Uterus (tissue), 2 donors: ENCODE data around the gene PLEKHG1.

ENCODE experiments used
- POLR2A ChIP-seq, 2 donors: fragments of 450-650 bp; IDR thresholded peaks; one replicate each; pipeline ENCODE4 v1.6.1; 2016; ENCODE audit warnings: antibody characterized with exemption in 2 of 2, mild to moderate bottlenecking in 1 of 2, moderate library complexity in 1 of 2
- TF ChIP-seq, protein P1 (sequence below), 4 experiments: fragments of 200-600 bp in 2 of 4; fragments of 450-650 bp in 2 of 4; sonication (generic) in 2 of 4; IDR thresholded peaks; one replicate each; pipeline ENCODE4 v1.5.1; 2016 to 2019; ENCODE audit warnings: antibody characterized with exemption in 4 of 4, mild to moderate bottlenecking in 2 of 4, moderate library complexity in 1 of 4

DNA sequence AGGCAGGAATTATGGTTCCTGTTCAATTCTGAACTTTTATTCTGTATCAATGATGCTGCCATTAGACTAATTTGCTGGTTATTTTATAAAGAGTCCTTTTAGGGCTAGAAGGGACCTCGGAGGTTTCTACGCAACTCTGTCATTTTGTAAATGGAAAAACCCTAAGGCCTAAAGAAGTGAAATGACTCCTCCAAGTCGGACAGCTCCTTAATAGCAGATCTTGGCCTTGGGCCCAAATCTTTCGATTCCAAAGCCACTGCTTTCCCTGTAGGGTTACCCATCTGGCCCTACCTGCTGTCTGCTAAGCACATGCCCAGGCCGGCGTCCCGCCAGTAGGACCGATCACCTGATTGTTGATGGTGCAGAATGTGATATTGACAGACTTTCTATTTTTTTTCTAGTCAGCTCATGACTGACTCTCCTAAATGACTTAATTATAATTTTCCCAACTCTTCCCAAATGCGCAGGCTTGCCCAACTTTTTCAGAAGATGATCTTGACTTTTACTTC lies 40.2 kb downstream of the PLEKHG1 start:
- TF ChIP-seq POLR2A (IDR thresholded peaks at IDR 0.05), result no peak
- TF ChIP-seq, protein P1, sequence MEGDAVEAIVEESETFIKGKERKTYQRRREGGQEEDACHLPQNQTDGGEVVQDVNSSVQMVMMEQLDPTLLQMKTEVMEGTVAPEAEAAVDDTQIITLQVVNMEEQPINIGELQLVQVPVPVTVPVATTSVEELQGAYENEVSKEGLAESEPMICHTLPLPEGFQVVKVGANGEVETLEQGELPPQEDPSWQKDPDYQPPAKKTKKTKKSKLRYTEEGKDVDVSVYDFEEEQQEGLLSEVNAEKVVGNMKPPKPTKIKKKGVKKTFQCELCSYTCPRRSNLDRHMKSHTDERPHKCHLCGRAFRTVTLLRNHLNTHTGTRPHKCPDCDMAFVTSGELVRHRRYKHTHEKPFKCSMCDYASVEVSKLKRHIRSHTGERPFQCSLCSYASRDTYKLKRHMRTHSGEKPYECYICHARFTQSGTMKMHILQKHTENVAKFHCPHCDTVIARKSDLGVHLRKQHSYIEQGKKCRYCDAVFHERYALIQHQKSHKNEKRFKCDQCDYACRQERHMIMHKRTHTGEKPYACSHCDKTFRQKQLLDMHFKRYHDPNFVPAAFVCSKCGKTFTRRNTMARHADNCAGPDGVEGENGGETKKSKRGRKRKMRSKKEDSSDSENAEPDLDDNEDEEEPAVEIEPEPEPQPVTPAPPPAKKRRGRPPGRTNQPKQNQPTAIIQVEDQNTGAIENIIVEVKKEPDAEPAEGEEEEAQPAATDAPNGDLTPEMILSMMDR (IDR thresholded peaks at IDR 0.05), result no peak
